T-helper 1 cell treated with Interleukin-12 subunit alpha and Interleukin-12 subunit beta and Interleukin-4 antibody, amounts not matched to agents 30 μg/mL and 1 μg/mL, for 36 hours (primary cell): ENCODE measurements around the gene KATNBL1.
"Not testable (repeated sequence)": the region's sequence is repeated elsewhere in the genome, so short reads cannot be mapped to it uniquely, and the experiment has no call there.

Source experiments
- H3K27ac Mint-ChIP-seq: one replicate; pipeline ENCODE4 v1.8.0; 2021; ENCODE audit warnings: mild to moderate bottlenecking, mixed read lengths
- H3K27me3 Mint-ChIP-seq: one replicate; pipeline ENCODE4 v1.8.0; 2021; ENCODE audit warnings: low read depth, mixed read lengths
- H3K36me3 Mint-ChIP-seq: one replicate; pipeline ENCODE4 v1.8.0; 2021; ENCODE audit warnings: low read depth, mixed read lengths
- H3K4me1 Mint-ChIP-seq: one replicate; pipeline ENCODE4 v1.8.0; 2021; ENCODE audit warnings: low read depth, mixed read lengths
- H3K4me3 Mint-ChIP-seq: one replicate; pipeline ENCODE4 v1.8.0; 2021; ENCODE audit warnings: mild to moderate bottlenecking, moderate library complexity, mixed read lengths
- H3K9me3 Mint-ChIP-seq: one replicate; pipeline ENCODE4 v1.8.0; 2021; ENCODE audit warnings: mixed read lengths

The KATNBL1 gene

GRCh38 chr15:34158355-34158754 is 51.5 kb downstream of the KATNBL1 start:
- H3K27ac Mint-ChIP-seq, result no peak overlapping the region
- H3K36me3 Mint-ChIP-seq, result peaks cover 74% of the 10 kb centered on the region
- no peaks in the 10 kb centered on the region for H3K4me1 Mint-ChIP-seq

GRCh38 chr15:34155859-34156258 is 54.0 kb downstream of the KATNBL1 start:
- Mint-ChIP-seq H3K4me3 (no peak overlapping the region), H3K9me3 (peaks cover 42% of the 10 kb centered on the region), H3K36me3 (peaks cover 64% of the 10 kb centered on the region), H3K27me3 (no peaks in the 10 kb centered on the region), H3K4me1 (no peaks in the 10 kb centered on the region), H3K27ac (no peak overlapping the region)

More at GRCh38 chr15:34158355-34158754, 51.5 kb downstream of the KATNBL1 start:
- H3K4me3 Mint-ChIP-seq, result no peak overlapping the region
- no peaks in the 10 kb centered on the region for H3K27me3 Mint-ChIP-seq
- peaks cover 56% of the 10 kb centered on the region for H3K9me3 Mint-ChIP-seq

- H3K4me1 Mint-ChIP-seq, result no peaks in the 10 kb centered on the region
- H3K27me3 Mint-ChIP-seq, result no peaks in the 10 kb centered on the region
- no peak overlapping the region for H3K4me3 Mint-ChIP-seq
- H3K36me3 Mint-ChIP-seq, result peaks cover 65% of the 10 kb centered on the region
- peaks cover 34% of the 10 kb centered on the region for H3K9me3 Mint-ChIP-seq
- no peak overlapping the region for H3K27ac Mint-ChIP-seq
Observed at GRCh38 chr15:34154725-34155204, 55.1 kb downstream of the KATNBL1 start.

GRCh38 chr15:34147371-34148140 is 62.3 kb downstream of the KATNBL1 start:
- H3K27ac Mint-ChIP-seq, result no peak overlapping the region
- peaks cover 31% of the 10 kb centered on the region for H3K36me3 Mint-ChIP-seq
- H3K4me3 Mint-ChIP-seq, result no peak overlapping the region
- H3K27me3 Mint-ChIP-seq, result no peaks in the 10 kb centered on the region
- H3K4me1 Mint-ChIP-seq, result no peaks in the 10 kb centered on the region
- H3K9me3 Mint-ChIP-seq, result no peaks in the 10 kb centered on the region

- H3K36me3 Mint-ChIP-seq, result peaks cover 2% of the 10 kb centered on the region
- no peak overlapping the region for H3K27ac Mint-ChIP-seq
- no peak overlapping the region for H3K4me3 Mint-ChIP-seq
- no peaks in the 10 kb centered on the region for H3K9me3 Mint-ChIP-seq
- H3K27me3 Mint-ChIP-seq, result no peaks in the 10 kb centered on the region
- no peaks in the 10 kb centered on the region for H3K4me1 Mint-ChIP-seq
Observed at GRCh38 chr15:34133511-34133910, 76.4 kb downstream of the KATNBL1 start.

DNA sequence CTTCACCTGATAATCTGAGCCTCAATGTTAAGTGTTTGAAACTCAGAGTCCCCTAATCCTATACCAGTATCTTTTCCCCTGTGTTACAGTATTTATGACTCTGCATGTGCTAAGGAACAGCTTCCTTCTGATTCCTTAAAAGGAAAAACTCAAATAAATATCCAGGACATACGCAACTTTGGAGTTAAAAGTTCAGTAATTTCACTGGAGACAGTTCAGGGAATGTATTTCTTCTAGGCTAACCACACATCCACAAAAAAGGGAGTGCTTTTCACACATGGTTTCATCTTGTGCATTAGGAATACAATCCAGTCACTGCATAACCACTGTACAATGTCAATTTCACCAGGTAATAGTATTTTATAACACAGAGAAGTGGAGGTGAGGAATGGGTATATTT is 77.0 kb downstream of the KATNBL1 start:
- Mint-ChIP-seq H3K4me1 (no peaks in the 10 kb centered on the region), H3K9me3 (no peaks in the 10 kb centered on the region), H3K27me3 (no peaks in the 10 kb centered on the region), H3K27ac (no peak overlapping the region), H3K4me3 (no peak overlapping the region), H3K36me3 (peaks cover 2% of the 10 kb centered on the region)

DNA sequence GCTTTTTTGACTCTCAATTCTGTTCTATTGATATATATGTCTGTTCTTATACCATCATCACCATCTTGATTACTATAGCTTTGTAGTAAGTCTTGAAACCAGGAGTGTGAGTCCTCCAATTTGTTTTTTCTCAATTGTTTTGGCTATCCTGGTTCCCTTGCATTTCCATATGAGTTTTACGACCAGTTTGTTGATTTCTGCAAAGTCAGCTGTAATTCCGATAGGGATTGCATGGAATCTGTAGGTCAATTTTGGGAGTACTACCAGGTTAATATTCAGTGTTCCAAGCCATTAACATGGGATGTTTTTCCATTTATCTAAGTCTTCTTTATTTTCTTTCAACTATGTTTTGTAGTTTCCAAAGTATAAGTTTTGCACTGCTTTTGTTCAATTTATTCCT is 81.0 kb downstream of the KATNBL1 start:
- Mint-ChIP-seq H3K27ac (no peak overlapping the region), H3K27me3 (peaks cover 5% of the 10 kb centered on the region), H3K4me3 (no peak overlapping the region), H3K4me1 (no peaks in the 10 kb centered on the region), H3K9me3 (no peaks in the 10 kb centered on the region), H3K36me3 (no peaks in the 10 kb centered on the region)

DNA sequence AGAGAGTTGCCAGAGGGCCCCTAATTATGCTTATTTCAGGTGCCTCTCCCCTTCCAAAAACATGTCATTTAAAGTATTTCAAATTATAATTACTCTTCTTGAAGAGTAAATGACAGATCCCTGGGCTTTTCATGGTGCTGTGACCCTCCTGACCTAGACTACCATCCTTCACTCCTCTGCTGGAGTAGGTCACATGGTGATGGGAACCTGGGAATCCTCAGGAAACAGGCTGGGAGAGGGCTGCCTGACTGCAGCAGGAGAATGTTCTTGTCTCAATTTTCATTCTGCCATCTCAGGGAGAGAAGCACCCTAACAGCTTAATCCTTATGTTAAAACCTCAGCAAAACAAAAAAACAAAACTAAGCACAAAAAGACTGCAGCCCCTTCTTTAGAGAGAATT is 83.4 kb downstream of the KATNBL1 start:
- no peak overlapping the region for H3K27ac Mint-ChIP-seq
- no peaks in the 10 kb centered on the region for H3K9me3 Mint-ChIP-seq
- no peak overlapping the region for H3K4me3 Mint-ChIP-seq
- no peaks in the 10 kb centered on the region for H3K36me3 Mint-ChIP-seq
- H3K27me3 Mint-ChIP-seq, result peaks cover 5% of the 10 kb centered on the region
- no peaks in the 10 kb centered on the region for H3K4me1 Mint-ChIP-seq

GRCh38 chr15:34125945-34126344 is 84.0 kb downstream of the KATNBL1 start:
- H3K36me3 Mint-ChIP-seq, result no peaks in the 10 kb centered on the region
- no peak overlapping the region for H3K27ac Mint-ChIP-seq

DNA sequence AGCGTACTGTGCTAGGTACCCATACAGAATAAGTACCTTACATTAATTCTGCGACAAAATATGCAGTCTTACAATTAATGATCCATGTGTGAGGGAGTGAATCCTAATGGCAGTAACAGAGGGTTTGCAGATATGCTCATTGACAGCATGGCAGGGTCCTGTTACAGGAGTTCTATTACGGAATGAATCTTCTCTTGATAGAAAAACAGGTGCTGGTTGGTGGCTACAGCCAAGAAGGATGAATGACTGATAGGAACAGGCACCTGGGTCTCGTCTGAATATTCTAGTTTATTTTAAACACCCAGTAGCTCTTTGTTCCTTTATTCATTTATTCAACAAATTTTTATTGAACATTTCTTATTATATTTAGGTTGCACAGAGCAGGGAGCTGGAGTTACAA is 85.2 kb downstream of the KATNBL1 start:
- no peak overlapping the region for H3K27ac Mint-ChIP-seq
- H3K4me3 Mint-ChIP-seq, result no peak overlapping the region
- H3K27me3 Mint-ChIP-seq, result peaks cover 5% of the 10 kb centered on the region
- H3K9me3 Mint-ChIP-seq, result no peaks in the 10 kb centered on the region
- H3K4me1 Mint-ChIP-seq, result no peaks in the 10 kb centered on the region
- H3K36me3 Mint-ChIP-seq, result no peaks in the 10 kb centered on the region

More at GRCh38 chr15:34125945-34126344, 84.0 kb downstream of the KATNBL1 start:
- peaks cover 5% of the 10 kb centered on the region for H3K27me3 Mint-ChIP-seq
- H3K4me3 Mint-ChIP-seq, result no peak overlapping the region
- H3K4me1 Mint-ChIP-seq, result no peaks in the 10 kb centered on the region
- H3K9me3 Mint-ChIP-seq, result no peaks in the 10 kb centered on the region

- Mint-ChIP-seq H3K27me3 (peaks cover 5% of the 10 kb centered on the region), H3K4me1 (no peaks in the 10 kb centered on the region), H3K4me3 (no peak overlapping the region), H3K27ac (no peak overlapping the region), H3K36me3 (no peaks in the 10 kb centered on the region), H3K9me3 (no peaks in the 10 kb centered on the region)
Observed at GRCh38 chr15:34122771-34123183, 87.1 kb downstream of the KATNBL1 start.

DNA sequence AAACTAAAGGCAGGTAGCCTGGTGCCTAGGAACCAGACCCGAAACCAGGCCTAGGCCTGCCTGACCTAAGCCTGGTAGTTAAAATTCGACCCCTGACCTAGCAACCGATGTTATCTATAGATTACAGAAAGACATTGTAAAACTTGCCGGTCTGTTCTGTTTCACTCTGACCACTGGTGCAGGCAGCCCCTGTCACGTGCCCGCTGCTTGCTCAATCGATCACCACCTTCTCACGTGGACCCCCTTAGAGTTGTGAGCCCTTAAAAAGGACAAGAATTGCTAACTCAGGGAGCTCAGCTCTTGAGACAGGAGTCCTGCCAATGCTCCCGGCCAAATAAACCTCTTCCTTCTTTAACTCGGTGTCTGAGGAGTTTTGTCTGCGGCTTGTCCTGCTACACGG is 88.1 kb downstream of the KATNBL1 start:
- not testable (repeated sequence) for H3K27me3 Mint-ChIP-seq, H3K4me3 Mint-ChIP-seq, H3K27ac Mint-ChIP-seq, H3K9me3 Mint-ChIP-seq, H3K4me1 Mint-ChIP-seq, H3K36me3 Mint-ChIP-seq

- H3K27me3 Mint-ChIP-seq, H3K36me3 Mint-ChIP-seq, H3K9me3 Mint-ChIP-seq, H3K27ac Mint-ChIP-seq, H3K4me1 Mint-ChIP-seq, H3K4me3 Mint-ChIP-seq: not testable (repeated sequence)
Observed at GRCh38 chr15:34120420-34120819, 89.5 kb downstream of the KATNBL1 start.

GRCh38 chr15:34119291-34119690 is 90.6 kb downstream of the KATNBL1 start:
- no peak overlapping the region for H3K4me3 Mint-ChIP-seq

GRCh38 chr15:34116620-34117019 is 93.3 kb downstream of the KATNBL1 start:
- Mint-ChIP-seq H3K9me3 (no peaks in the 10 kb centered on the region), H3K36me3 (no peaks in the 10 kb centered on the region), H3K27ac (no peak overlapping the region), H3K4me3 (no peak overlapping the region), H3K4me1 (no peaks in the 10 kb centered on the region), H3K27me3 (peaks cover 1% of the 10 kb centered on the region)

More at GRCh38 chr15:34119291-34119690, 90.6 kb downstream of the KATNBL1 start:
- Mint-ChIP-seq H3K27ac (no peak overlapping the region), H3K9me3 (no peaks in the 10 kb centered on the region), H3K4me1 (no peaks in the 10 kb centered on the region), H3K36me3 (no peaks in the 10 kb centered on the region), H3K27me3 (no peaks in the 10 kb centered on the region)
